ENCODE data around the gene CNTNAP2. TPM values are rescaled to one million over a fixed set of nuclear protein-coding genes. Genes with fewer than 3 reads are reported as not detected.

CNTNAP2 gene
- total and polyA plus RNA-seq, 9 of the 15 experiments (the other 6 are each of a cell fraction or from before 2014, with no cell fraction given) = 0.04 to 0.62 (median 0.09) TPM; not detected in 4

- TF ChIP-seq BACH1 (tag; IDR thresholded peaks at IDR 0.05) (no peak), SNIP1 (IDR thresholded peaks at IDR 0.05; ENCODE audit: low read depth) (no peak), ZZZ3 (IDR thresholded peaks at IDR 0.05) (no peak)
- Histone ChIP-seq H2AFZ (ENCODE audit: low read depth, low read length) (no peak overlapping the region), H3K27ac (ENCODE audit: extremely low read depth, low read depth, low read length) (no peak overlapping the region), H3K4me1 (replicated peaks in 1 of 2; ENCODE audit: control insufficient read depth in 2 of 2, insufficient read depth in 2 of 2, low read length in 2 of 2) (no peaks in the 10 kb centered on the region), H3K4me3 (no peak overlapping the region), H3K27me3 (ENCODE audit: control insufficient read depth in 2 of 2, insufficient read depth in 2 of 2, low read length in 2 of 2) (no peaks in the 10 kb centered on the region), H3K9me3 (replicated peaks; ENCODE audit: control insufficient read depth, insufficient read depth, low read depth, low read length) (no peaks in the 10 kb centered on the region; the same call in none of the 2 replicates), H3K9ac (ENCODE audit: insufficient read depth in 1 of 2, low read depth in 2 of 2, low read length in 2 of 2) (no peak overlapping the region), H3K9me1 (ENCODE audit: control insufficient read depth, insufficient read depth, low read length) (no peaks in the 10 kb centered on the region), H3K79me2 (ENCODE audit: control insufficient read depth, insufficient read depth, low read length) (no peaks in the 10 kb centered on the region), H3K4me2 (ENCODE audit: insufficient read depth, low read length) (no peak overlapping the region), H4K20me1 (replicated peaks; ENCODE audit: control insufficient read depth, insufficient read depth, low read length) (no peaks in the 10 kb centered on the region), H3K36me3 (ENCODE audit: control insufficient read depth, insufficient read depth, low read length) (no peaks in the 10 kb centered on the region)
- FAIRE-seq (no peak), ATAC-seq (no peak), DNase-seq (ENCODE audit: extremely low read depth in 1 of 4, low spot score in 3 of 4) (no peak)
- ChIA-PET CTCF (ENCODE audit: low intra/inter-chr PET ratio) (no interaction called here), POLR2A (no interaction called here)
- intact Hi-C loops (cut with micrococcal nuclease) (no loop called here), in situ Hi-C loops (cut with MboI) (no loop called here)
- 1% methylated on average over 8 of the region's 8 CpGs for WGBS (ENCODE audit: insufficient coverage, low coverage, missing lambda C conversion rate)
- BruUV-seq (replicated peaks) = no TSS peak
Measured at GRCh38 chr7:147571436-147572185, 1455.0 kb downstream of the CNTNAP2 start.

DNA sequence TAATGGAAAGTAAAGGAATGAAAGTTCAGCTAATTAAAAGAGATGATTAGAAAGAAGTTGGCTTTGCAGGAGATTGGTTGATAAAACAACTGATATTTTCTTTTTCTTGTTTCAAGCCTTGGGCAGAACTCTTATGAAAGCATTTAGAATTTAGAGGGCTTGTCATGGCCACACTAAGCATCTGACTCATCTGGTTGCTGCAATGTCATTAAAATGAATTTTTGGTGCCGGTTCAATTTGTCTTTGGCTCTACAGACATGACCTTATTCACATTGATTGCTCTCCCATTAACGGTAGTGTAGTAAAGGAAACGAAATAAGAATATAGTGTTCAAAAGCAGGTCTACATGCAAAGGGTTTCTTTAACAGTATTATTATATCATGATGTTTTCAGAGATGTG lies 1461.6 kb downstream of the CNTNAP2 start:
- Histone ChIP-seq H3K9me3 (replicated peaks; ENCODE audit: control insufficient read depth, insufficient read depth, low read depth, low read length) (no peaks in the 10 kb centered on the region; the same call in 1 of the 2 replicates), H3K4me2 (ENCODE audit: insufficient read depth, low read length) (no peak overlapping the region), H3K4me3 (no peak overlapping the region), H3K79me2 (ENCODE audit: control insufficient read depth, insufficient read depth, low read length) (no peaks in the 10 kb centered on the region), H3K36me3 (ENCODE audit: control insufficient read depth, insufficient read depth, low read length) (no peaks in the 10 kb centered on the region), H3K9ac (ENCODE audit: insufficient read depth in 1 of 2, low read depth in 2 of 2, low read length in 2 of 2) (no peak overlapping the region), H3K9me1 (ENCODE audit: control insufficient read depth, insufficient read depth, low read length) (no peaks in the 10 kb centered on the region), H2AFZ (ENCODE audit: low read depth, low read length) (no peak overlapping the region), H4K20me1 (replicated peaks; ENCODE audit: control insufficient read depth, insufficient read depth, low read length) (no peaks in the 10 kb centered on the region), H3K4me1 (replicated peaks in 1 of 2; ENCODE audit: control insufficient read depth in 2 of 2, insufficient read depth in 2 of 2, low read length in 2 of 2) (no peaks in the 10 kb centered on the region), H3K27me3 (ENCODE audit: control insufficient read depth in 2 of 2, insufficient read depth in 2 of 2, low read length in 2 of 2) (no peaks in the 10 kb centered on the region), H3K27ac (ENCODE audit: extremely low read depth, low read depth, low read length) (no peak overlapping the region)
- in situ Hi-C loops (cut with MboI) (no loop called here), intact Hi-C loops (cut with micrococcal nuclease) (no loop called here)
- ChIA-PET CTCF (ENCODE audit: low intra/inter-chr PET ratio) (no interaction called here), POLR2A (no interaction called here)
- TF ChIP-seq IFI16 (CRISPR knock-in tag; IDR thresholded peaks at IDR 0.05) = no peak
- no peak for TF ChIP-seq CREM (IDR thresholded peaks at IDR 0.05; ENCODE audit: low read depth)
- TF ChIP-seq, protein P1, sequence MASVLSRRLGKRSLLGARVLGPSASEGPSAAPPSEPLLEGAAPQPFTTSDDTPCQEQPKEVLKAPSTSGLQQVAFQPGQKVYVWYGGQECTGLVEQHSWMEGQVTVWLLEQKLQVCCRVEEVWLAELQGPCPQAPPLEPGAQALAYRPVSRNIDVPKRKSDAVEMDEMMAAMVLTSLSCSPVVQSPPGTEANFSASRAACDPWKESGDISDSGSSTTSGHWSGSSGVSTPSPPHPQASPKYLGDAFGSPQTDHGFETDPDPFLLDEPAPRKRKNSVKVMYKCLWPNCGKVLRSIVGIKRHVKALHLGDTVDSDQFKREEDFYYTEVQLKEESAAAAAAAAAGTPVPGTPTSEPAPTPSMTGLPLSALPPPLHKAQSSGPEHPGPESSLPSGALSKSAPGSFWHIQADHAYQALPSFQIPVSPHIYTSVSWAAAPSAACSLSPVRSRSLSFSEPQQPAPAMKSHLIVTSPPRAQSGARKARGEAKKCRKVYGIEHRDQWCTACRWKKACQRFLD (CRISPR knock-in tag; IDR thresholded peaks at IDR 0.05) = no peak
- no peak for TF ChIP-seq POLR2G (IDR thresholded peaks at IDR 0.05; ENCODE audit: low read depth, low read length)
- no peak for TF ChIP-seq CUX1 (CRISPR knock-in tag; IDR thresholded peaks at IDR 0.05)
- no peak for FAIRE-seq
- no TSS peak for BruUV-seq (replicated peaks)
- 1% methylated on average over 3 of the region's 3 CpGs for WGBS (ENCODE audit: insufficient coverage, low coverage, missing lambda C conversion rate)
- ATAC-seq = no peak
- no peak for DNase-seq (ENCODE audit: extremely low read depth in 1 of 4, low spot score in 3 of 4)
